HG03378 (cell line): ENCODE measurements around the gene DLG3.

Experiments used
- ATAC-seq: cut with Tn5 transposase; IDR thresholded peaks from one replicate; pipeline ENCODE4 v1.9.1; 2021; ENCODE audit warnings: mild to moderate bottlenecking, moderate library complexity; ENCODE audit not compliant: unreplicated experiment

The DLG3 gene

DNA sequence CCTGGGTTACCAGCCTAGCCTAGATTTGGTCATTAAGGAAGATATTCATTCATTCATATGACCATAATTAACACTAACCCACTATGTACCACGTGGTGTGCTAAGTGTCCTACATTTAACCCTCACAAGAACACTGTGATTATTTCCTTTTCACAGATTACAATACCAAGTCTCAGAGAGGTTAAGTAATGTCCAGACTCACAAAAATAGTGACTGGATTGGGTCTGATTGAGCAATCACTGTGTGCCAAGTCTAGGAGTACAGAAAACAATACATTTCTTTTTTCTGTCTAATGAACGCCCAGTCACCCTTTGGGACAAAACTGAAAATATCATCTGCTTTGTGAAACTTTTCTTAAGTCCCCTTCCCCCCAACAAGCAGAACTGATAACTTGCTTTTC lies 7.6 kb upstream of the DLG3 start:
- no peak for ATAC-seq

- no peak for ATAC-seq
Measured at GRCh38 chrX:70437921-70438665, 6.5 kb upstream of the DLG3 start.

DNA sequence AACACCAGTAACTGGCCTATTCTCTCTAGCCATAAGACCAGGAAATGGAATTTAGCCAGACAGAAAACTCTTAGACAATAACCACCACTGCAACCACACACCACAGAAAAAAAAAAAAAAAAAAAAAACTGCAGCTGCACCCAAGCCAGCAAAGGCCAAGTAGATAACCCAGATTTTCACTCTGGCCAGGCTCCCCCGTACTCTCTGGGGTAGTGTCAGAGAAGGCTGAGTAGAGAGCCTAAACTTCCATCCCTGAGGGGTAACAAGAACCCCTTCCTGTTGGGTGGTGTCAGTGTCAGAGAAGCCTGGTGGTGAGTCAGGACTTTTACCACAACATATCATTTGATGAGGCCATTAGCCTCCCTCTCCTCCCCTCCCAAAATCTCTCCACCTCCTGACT lies 5.6 kb upstream of the DLG3 start:
- ATAC-seq: no peak

DNA sequence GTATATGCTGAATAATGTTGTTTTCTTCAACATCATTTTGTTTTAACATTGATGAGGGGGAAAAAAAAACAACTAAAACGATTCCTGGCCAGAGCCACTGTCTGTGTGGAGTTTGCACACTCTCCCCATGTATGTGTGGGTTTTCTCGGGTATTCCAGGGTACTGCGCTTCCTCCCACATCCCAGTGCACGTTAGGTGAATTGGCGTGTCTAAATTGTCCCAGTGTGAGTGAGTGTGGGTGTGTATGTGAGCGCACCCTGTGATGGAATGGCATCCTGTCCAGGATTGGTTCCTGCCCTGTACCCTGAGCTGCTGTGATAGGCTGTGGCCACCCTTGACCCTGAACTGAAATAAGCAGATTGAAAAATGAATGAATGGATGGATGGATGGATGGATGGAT lies 2.4 kb upstream of the DLG3 start:
- ATAC-seq: no peak

GRCh38 chrX:70444946-70445656 lies 466 bp downstream of the DLG3 start:
- ATAC-seq: no peak

- ATAC-seq: no peak
Measured at GRCh38 chrX:70445951-70446350, 1.3 kb downstream of the DLG3 start.

- ATAC-seq: no peak
Measured at GRCh38 chrX:70446380-70447350, 2.0 kb downstream of the DLG3 start.

- no peak for ATAC-seq
Measured at GRCh38 chrX:70449457-70449966, 4.9 kb downstream of the DLG3 start.

- no peak for ATAC-seq
Measured at GRCh38 chrX:70452143-70452733, 7.6 kb downstream of the DLG3 start.

DNA sequence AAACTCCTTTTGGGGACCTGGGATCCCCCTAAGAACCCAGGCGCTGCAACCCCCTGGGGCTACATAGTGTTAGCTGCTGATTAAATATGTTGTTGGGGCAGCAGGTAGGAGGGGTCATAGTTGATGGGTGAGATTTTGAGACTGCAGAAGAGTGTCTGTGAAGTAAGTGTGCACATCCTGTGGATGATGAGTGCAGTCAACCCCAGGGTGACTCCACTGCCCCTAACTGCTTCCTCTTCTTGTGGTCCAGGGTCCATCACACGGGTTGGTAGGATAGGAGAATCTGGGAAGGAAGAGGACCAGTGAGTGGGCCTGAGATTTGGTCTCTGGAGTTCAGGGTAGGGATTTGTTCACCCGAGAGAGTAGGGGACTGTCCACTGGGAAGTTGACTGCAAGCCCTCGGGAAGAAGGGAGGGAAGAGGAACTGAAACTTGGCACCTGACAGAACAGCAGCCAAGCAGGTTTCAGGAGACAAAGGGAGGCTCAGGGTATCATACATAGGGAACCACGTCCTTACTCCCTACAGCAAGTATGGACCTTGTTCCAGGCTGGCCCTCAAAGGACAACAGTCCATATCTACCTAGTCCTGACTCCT lies 8.5 kb downstream of the DLG3 start:
- no peak for ATAC-seq

GRCh38 chrX:70454441-70455365 lies 10.1 kb downstream of the DLG3 start:
- no peak for ATAC-seq

GRCh38 chrX:70455366-70456202 lies 10.9 kb downstream of the DLG3 start:
- ATAC-seq: no peak

GRCh38 chrX:70456256-70456655 lies 11.6 kb downstream of the DLG3 start:
- no peak for ATAC-seq

DNA sequence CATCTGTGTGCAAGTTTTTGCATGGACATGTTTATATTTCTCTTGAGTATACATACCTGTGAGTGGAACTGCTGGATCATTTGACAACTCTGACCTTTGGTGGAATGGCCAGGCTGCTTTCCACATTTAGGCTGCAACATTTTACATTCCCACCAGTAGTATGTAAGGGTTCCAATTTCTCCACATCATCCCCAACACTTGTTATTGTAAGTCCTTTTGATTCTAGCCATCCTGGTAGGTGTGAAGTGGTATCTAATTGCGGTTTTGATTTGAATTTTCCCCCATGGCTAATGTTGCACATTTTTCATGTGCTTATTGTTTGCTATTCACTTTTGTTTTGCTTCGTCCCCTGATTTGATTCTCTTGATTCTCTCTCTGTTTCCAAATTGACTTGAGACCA lies 16.4 kb downstream of the DLG3 start:
- no peak for ATAC-seq

DNA sequence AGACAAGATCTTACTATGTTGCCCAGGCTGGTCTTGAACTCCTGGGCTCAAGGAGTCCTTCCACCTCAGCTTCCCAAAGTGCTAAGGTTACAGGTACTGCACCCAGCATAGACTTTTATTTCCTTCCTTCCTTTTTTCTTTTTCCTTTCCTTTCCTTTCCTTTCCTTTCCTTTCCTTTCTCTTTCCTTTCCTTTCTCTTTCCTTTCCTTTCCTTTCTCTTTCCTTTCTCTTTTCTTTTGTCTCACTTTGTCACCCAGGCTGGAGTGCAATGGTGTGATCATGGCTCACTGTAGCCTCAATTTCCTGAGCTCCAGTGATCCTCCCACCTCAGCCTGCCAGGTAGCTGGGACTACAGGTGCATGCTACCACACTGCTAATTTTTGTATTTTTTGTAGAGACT lies 19.4 kb downstream of the DLG3 start:
- ATAC-seq: no peak

DNA sequence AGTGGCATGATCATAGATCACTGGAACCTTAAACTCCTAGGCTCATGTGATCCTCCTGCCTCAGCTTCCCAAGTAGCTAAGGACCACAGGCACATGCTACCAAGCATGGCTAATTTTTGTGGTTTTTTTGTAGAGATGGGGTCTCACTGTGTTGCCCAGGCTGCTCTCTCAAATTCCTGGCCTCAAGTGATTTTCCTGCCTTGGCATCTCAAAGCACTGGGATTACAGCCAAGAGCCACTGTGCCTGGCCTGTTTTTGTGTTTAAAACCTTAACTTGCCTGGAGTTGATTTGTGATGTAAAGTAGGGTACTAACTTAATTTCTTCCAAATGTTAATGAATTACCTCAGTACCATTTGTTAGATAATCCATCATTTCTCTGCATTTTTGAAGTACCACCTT lies 22.3 kb downstream of the DLG3 start:
- ATAC-seq: no peak

- no peak for ATAC-seq
Measured at GRCh38 chrX:70468709-70469108, 24.1 kb downstream of the DLG3 start.

- ATAC-seq: peak; percentile 78
Measured at GRCh38 chrX:70470850-70471289, 26.2 kb downstream of the DLG3 start.
